ENCODE data around the gene DMP1.
"Not testable (repeated sequence)": the region's sequence is repeated elsewhere in the genome, so short reads cannot be mapped to it uniquely, and the experiment has no call there.

DMP1 gene

DNA sequence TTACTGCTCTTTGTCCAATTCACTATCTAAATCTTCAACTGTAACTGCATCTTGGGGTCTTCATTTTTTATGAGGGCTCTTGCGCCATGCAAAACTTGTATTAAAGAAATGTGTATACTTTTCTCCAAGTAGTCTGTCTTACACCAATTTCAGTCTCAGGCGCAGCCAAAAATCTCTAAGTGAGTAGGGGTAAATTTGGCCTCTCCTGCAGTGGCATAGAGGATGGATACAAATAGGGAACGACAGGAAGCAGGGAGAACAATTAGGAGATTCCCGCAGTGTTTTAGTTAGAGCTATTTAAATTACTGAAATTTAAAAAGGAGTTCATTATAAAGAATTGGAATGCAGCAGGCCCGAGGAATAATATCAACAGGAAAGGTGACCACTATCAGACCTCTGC is 30.2 kb downstream of the DMP1 start:
- no peak overlapping the region for H3K4me3 ChIP-seq (ENCODE audit: low read depth, low read length)

- no peak overlapping the region for H3K4me3 ChIP-seq (ENCODE audit: low read depth, low read length)
Observed at GRCh38 chr4:87688316-87688715, 38.2 kb downstream of the DMP1 start.

GRCh38 chr4:87690947-87691346 is 40.9 kb downstream of the DMP1 start:
- not testable (repeated sequence) for H3K4me3 ChIP-seq (ENCODE audit: low read depth, low read length)

DNA sequence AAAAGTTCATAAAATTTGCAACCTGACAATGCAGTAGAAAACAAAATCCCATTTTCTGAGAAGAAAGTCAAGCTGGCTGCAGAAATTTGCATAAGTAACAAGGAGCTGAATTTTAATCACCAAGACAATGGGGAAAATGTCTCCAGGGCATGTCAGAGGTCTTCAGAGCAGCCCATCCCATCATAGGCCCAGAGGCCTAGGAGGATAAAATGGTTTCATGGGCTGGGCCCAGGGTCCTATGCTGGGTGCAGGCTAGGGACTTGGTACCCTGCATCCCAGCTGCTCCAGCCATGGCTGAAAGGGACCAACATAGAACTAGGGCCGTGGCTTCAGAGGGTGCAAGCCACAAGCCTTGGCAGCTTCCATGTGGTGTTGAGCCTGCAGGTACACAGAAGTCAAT is 42.0 kb downstream of the DMP1 start:
- H3K4me3 ChIP-seq (ENCODE audit: low read depth, low read length): not testable (repeated sequence)

GRCh38 chr4:87697272-87697671 is 47.2 kb downstream of the DMP1 start:
- no peak overlapping the region for H3K4me3 ChIP-seq (ENCODE audit: low read depth, low read length)

- H3K4me3 ChIP-seq (ENCODE audit: low read depth, low read length): no peak overlapping the region
Observed at GRCh38 chr4:87697945-87698344, 47.9 kb downstream of the DMP1 start.

DNA sequence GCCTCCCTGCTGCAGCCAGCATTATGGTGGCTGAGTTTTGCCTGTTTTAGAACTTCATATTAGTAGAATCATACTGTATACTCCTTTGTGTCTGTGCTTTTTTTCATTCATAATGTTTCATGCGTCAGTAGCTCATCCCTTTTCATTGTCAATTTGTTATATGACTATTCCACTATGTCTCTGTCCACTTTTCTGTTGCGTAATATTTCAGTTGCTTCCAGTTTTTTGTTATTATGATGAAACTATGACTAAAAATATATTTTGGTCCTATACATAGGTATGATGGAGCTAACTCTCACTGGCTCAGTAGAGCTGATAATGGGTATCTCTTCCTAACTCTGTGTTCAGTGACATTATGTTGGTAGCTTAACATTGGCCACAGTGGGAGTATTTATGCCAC is 48.3 kb downstream of the DMP1 start:
- H3K4me3 ChIP-seq (ENCODE audit: low read depth, low read length): no peak overlapping the region

DNA sequence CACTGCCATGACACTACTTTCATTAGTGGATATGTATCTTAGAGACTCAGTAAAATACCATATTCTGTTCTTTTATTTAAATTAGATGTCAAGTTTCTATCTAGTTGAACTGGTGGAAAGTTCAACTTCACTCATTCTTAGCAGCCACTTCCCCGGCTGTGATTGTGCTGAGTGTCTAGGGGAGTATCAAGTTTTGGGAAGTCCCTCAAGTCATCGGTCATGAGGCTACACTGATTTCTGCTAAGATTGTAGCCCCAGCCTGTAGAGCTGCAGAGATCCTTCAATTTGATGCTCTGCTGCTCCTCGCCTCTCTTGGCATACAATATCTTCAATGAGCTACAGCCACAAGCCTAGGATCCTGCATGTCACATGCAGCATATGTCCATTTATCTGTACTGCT is 53.9 kb downstream of the DMP1 start:
- no peak overlapping the region for H3K4me3 ChIP-seq (ENCODE audit: low read depth, low read length)

GRCh38 chr4:87707279-87707918 is 57.3 kb downstream of the DMP1 start:
- H3K4me3 ChIP-seq (ENCODE audit: low read depth, low read length): no peak overlapping the region

All from iPS-11a (cell line).